ENCODE data around the gene CTSD. TPM values are rescaled to one million over a fixed set of nuclear protein-coding genes. Genes with fewer than 3 reads are reported as not detected.

CTSD gene
- total and polyA plus RNA-seq, 2 of the 4 experiments (the other 2 are of a cell fraction) = 39.8 to 166 TPM

- POLR2A ChIA-PET (ENCODE audit: unreplicated experiment) = interaction anchor here (0.6 kb wide), 1 partner anchor 616 kb away, joined by 3 read pairs; no protein-coding TSS in a partner anchor
- no peak for DNase-seq
- Histone ChIP-seq H3K4me3 (ENCODE audit: insufficient read depth, low read depth, low read length) (no peak overlapping the region), H2BK5ac (ENCODE audit: low read depth, low read length, poor library complexity, severe bottlenecking) (no peak overlapping the region), H4K8ac (ENCODE audit: low read depth in 2 of 2, low read length in 2 of 2) (no peak overlapping the region), H3K79me1 (ENCODE audit: low read depth in 1 of 2, low read length in 2 of 2) (no peaks in the 10 kb centered on the region), H3K27ac (ENCODE audit: insufficient read depth, low read length) (no peak overlapping the region), H4K5ac (ENCODE audit: low read depth, low read length) (no peak overlapping the region), H3K27me3 (ENCODE audit: control insufficient read depth, insufficient read depth, low read length) (peaks cover 15% of the 10 kb centered on the region; the same call in 1 of the 2 replicates), H3K18ac (ENCODE audit: low read depth, low read length) (no peak overlapping the region), H3K36me3 (ENCODE audit: control insufficient read depth, insufficient read depth, low read length) (no peaks in the 10 kb centered on the region), H2AK9ac (replicated peaks; ENCODE audit: low read depth, low read length, poor library complexity) (no peak overlapping the region), H3K14ac (replicated peaks; ENCODE audit: low read depth, low read length) (no peak overlapping the region), H3K4ac (ENCODE audit: low read depth, low read length) (no peak overlapping the region), H3K23ac (ENCODE audit: low read depth, low read length) (no peak overlapping the region), H4K91ac (ENCODE audit: insufficient read depth, low read depth, low read length) (no peak overlapping the region), H2BK20ac (ENCODE audit: low read depth, low read length) (no peak overlapping the region), H2AK5ac (ENCODE audit: low read depth, low read length) (no peak overlapping the region), H3K4me2 (ENCODE audit: low read depth, low read length) (no peak overlapping the region), H3K56ac (ENCODE audit: extremely low read depth, insufficient read depth, low read length) (no peak overlapping the region), H2BK15ac (ENCODE audit: low read depth, low read length) (no peak overlapping the region), H3K9me3 (ENCODE audit: control insufficient read depth, insufficient read depth, low read length) (no peaks in the 10 kb centered on the region), H3K9ac (ENCODE audit: low read depth, low read length) (no peak overlapping the region), H2AFZ (replicated peaks; ENCODE audit: low read length, poor library complexity) (no peak overlapping the region), H3K9me1 (ENCODE audit: insufficient read depth, low read length) (0 out of 2 replicates have a peak, but pooled peaks cover 4% of the 10 kb centered on the region), H4K20me1 (ENCODE audit: insufficient read depth, low read length) (peaks cover 11% of the 10 kb centered on the region), H3K4me1 (ENCODE audit: control insufficient read depth, insufficient read depth, low read length) (peaks cover 8% of the 10 kb centered on the region; the same call in 1 of the 2 replicates), H2BK120ac (ENCODE audit: low read depth, low read length) (no peak overlapping the region)
- CTCF ChIA-PET = no interaction called here
- in situ Hi-C loops (cut with MboI; ENCODE audit: low sequenced_read_pairs) = no loop called here
- TF ChIP-seq RAD21 (IDR thresholded peaks at IDR 0.05; ENCODE audit: low read length) (no peak), CHD1 (IDR thresholded peaks at IDR 0.05; ENCODE audit: low read depth, low read length) (no peak), CTCF (conservative IDR thresholded peaks at IDR 0.05; ENCODE audit: low read depth, low read length) (no peak), CEBPB (IDR thresholded peaks at IDR 0.05; ENCODE audit: low read depth, low read length) (no peak), POLR2A (IDR thresholded peaks at IDR 0.05; ENCODE audit: low read depth, low read length) (no peak), MXI1 (IDR thresholded peaks at IDR 0.05; ENCODE audit: borderline replicate concordance, low read depth, low read length) (no peak)
- no TSS peak for BruUV-seq (replicated peaks)
- dilution Hi-C loops (cut with HindIII; ENCODE audit: low sequenced_read_pairs, unreplicated experiment) = no loop called here
- WGBS, 2 experiments (ENCODE audit: extremely low coverage in 2 of 2, insufficient read length in 1 of 2) = 83% methylated on average over 6 of the region's 21 CpGs; no CpG with 5 or more reads in 1 of the 2 experiments
- intact Hi-C loops (cut with micrococcal nuclease) = no loop called here
- ATAC-seq (ENCODE audit: low read depth) = no peak
These were observed 16.6 kb downstream of the CTSD start for GRCh38 chr11:1746956-1747752.

All from IMR-90 (cell line).